A673 (cell line): Measurements from ENCODE around the gene HSPG2. TPM values are rescaled to one million over a fixed set of nuclear protein-coding genes. Genes with fewer than 3 reads are reported as not detected.

Source experiments
- BruUV-seq: library from RNA; stranded (reverse); fragments of 400-500 nt; replicated peaks from 2 replicates; lab custom pipeline; 2021; lab: Mats Ljungman, UMichigan
- CTCF ChIA-PET: fragments of 300-600 bp; sonication (Branson Sonifier 250); formaldehyde crosslinking; loops from one replicate; lab custom pipeline; 2022; ENCODE audit warnings: antibody characterized with exemption; lab: Charles Lee
- POLR2A ChIA-PET: fragments of 300-600 bp; sonication (Branson Sonifier 250); formaldehyde crosslinking; loops from one replicate; lab custom pipeline; 2022; ENCODE audit warnings: antibody characterized with exemption; ENCODE audit not compliant: low non-redundant PET; lab: Charles Lee
- DNase-seq: peaks from one replicate; pipeline ENCODE4 v3.0.0-alpha.2; 2015; ENCODE audit warnings: low spot score
- H3K27ac ChIP-seq: fragments of 200-600 bp; sonication (generic); 2 replicates; pipeline ENCODE4 v1.5.1; 2016; ENCODE audit warnings: mixed run types, low read depth, mild to moderate bottlenecking, mixed read lengths, antibody characterized with exemption, low read length; ENCODE audit not compliant: poor library complexity, severe bottlenecking
- H3K27me3 ChIP-seq: fragments of 200-600 bp; sonication (generic); replicated peaks from 2 replicates; pipeline ENCODE4 v1.6.1; 2017; ENCODE audit warnings: mixed run types, low read depth, mild to moderate bottlenecking, mixed read lengths, antibody characterized with exemption, low read length; ENCODE audit not compliant: insufficient read depth, poor library complexity
- H3K36me3 ChIP-seq: fragments of 200-600 bp; sonication (generic); 2 replicates; pipeline ENCODE4 v1.6.1; 2016; ENCODE audit warnings: mixed run types, mild to moderate bottlenecking, mixed read lengths, antibody characterized with exemption, low read length; ENCODE audit not compliant: insufficient read depth, poor library complexity, severe bottlenecking
- H3K4me1 ChIP-seq: fragments of 200-600 bp; sonication (generic); 2 replicates; pipeline ENCODE4 v1.6.1; 2017; ENCODE audit warnings: mixed run types, mild to moderate bottlenecking, mixed read lengths, antibody characterized with exemption, low read length; ENCODE audit not compliant: insufficient read depth, poor library complexity, severe bottlenecking
- H3K4me3 ChIP-seq: fragments of 200-600 bp; sonication (generic); 2 replicates; pipeline ENCODE4 v1.5.1; 2016; ENCODE audit warnings: low read depth, mixed run types, mild to moderate bottlenecking, mixed read lengths, low read length; ENCODE audit not compliant: poor library complexity, severe bottlenecking
- H3K9me3 ChIP-seq: fragments of 200-600 bp; sonication (generic); 2 replicates; pipeline ENCODE4 v1.6.1; 2016; ENCODE audit warnings: mixed run types, low read depth, mild to moderate bottlenecking, mixed read lengths, antibody characterized with exemption, low read length; ENCODE audit not compliant: poor library complexity, severe bottlenecking
- EZH2 ChIP-seq: fragments of 200-600 bp; sonication (generic); IDR thresholded peaks from 2 replicates; pipeline ENCODE4 v1.6.1; 2017; ENCODE audit warnings: borderline replicate concordance, low read depth, mild to moderate bottlenecking, mixed read lengths, antibody characterized with exemption, low read length; ENCODE audit not compliant: poor library complexity, severe bottlenecking
- intact Hi-C: fragments of 100-400 bp; cut with micrococcal nuclease; formaldehyde crosslinking; loops from one replicate; pipeline ENCODE4 v1.10.0; 2022; ENCODE audit not compliant: unreplicated experiment
- total RNA-seq: library from RNA; stranded (reverse); gene quantifications from 2 replicates; pipeline ENCODE4 v1.2.3, GENCODE V29; 2021
- TF ChIP-seq, protein P1 (sequence below): fragments of 300-800, 200-600 bp; sonication (generic); conservative IDR thresholded peaks from 2 replicates; pipeline ENCODE4 v1.5.1; 2017; ENCODE audit warnings: low read depth, mild to moderate bottlenecking, antibody characterized with exemption, low read length, moderate library complexity, mixed read lengths

HSPG2 gene
- total RNA-seq, 1 experiment from 2014 or later, result 10.4 TPM

DNA sequence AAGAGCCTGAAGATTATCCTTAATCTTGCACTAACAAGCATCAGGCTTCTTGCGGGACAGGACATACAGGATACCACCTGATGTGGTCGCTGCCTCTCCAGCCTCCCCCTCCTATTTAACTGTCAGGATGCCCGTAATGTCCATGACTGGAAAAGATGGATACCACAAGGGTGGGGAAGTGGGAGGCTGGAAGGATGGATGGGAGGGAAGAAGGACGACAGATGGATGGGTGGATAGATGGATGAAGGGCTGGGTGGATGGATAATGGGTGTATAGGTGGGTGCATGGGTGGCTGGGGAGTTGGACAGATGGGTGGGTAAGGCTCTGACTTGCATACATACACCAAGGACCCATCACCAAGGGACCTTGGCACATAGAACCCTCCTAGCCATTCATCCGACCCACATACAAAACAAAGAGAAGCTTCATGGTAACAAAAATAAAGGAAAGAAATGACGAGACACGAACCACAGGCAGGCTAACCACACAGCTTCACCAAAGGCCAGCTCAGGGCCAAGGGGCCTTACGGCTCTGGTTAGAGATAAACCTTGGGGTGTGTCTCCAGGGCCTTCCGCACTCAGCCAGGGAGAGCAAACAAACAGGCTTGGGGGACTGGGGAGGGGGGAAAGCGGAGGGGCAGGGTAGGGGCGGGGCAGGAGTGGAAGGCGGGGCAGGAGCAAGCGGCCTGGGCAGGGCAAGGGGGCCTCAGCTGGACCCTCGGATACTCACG lies 50.5 kb downstream of the HSPG2 start:
- DNase-seq, result no peak
- ChIA-PET CTCF (no interaction called here), POLR2A (no interaction called here)
- Histone ChIP-seq H3K9me3 (no peaks in the 10 kb centered on the region), H3K4me1 (no peaks in the 10 kb centered on the region), H3K4me3 (no peak overlapping the region), H3K27me3 (no peaks in the 10 kb centered on the region), H3K36me3 (no peaks in the 10 kb centered on the region), H3K27ac (no peak overlapping the region)
- intact Hi-C loops, result no loop called here
- BruUV-seq, result no TSS peak
- TF ChIP-seq, protein P1, sequence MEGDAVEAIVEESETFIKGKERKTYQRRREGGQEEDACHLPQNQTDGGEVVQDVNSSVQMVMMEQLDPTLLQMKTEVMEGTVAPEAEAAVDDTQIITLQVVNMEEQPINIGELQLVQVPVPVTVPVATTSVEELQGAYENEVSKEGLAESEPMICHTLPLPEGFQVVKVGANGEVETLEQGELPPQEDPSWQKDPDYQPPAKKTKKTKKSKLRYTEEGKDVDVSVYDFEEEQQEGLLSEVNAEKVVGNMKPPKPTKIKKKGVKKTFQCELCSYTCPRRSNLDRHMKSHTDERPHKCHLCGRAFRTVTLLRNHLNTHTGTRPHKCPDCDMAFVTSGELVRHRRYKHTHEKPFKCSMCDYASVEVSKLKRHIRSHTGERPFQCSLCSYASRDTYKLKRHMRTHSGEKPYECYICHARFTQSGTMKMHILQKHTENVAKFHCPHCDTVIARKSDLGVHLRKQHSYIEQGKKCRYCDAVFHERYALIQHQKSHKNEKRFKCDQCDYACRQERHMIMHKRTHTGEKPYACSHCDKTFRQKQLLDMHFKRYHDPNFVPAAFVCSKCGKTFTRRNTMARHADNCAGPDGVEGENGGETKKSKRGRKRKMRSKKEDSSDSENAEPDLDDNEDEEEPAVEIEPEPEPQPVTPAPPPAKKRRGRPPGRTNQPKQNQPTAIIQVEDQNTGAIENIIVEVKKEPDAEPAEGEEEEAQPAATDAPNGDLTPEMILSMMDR, result no peak
- no peak for TF ChIP-seq EZH2

DNA sequence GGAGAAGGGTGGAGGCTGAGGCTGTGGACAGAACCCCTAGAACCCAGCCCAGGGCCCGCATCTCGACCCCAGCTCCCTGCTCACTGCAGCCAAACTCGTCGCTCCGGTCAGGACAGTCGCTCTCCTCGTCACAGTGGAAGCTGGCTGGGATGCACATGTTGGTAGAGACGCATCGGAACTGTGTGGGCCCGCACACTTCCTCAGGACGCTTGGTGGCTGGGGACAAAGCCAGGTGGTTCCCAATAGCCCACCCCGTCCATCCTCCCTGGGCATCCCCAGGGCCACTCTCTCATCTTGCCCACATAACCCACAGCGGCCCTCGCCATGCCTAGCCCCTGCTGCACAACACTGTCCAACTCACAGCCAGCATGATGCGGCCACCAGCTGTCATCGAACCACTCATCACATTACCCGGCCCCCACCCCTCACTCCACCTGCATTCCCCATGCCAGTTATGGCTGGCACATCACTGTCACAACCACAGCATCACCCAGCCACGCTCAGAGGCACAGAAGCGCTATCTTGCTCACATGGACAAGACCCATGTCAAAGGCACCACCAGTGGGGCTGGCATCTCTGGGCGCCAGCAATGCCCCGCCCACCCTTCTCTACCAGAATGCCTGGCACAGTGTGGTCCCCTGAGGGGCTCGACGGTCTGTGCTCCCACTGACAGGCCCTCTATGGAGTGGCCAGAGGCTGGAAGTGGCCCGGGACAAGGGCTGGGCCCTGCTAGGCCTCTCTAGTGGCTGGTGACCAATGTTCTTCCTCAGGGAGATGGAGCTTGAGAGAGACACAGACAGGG lies 51.7 kb downstream of the HSPG2 start:
- POLR2A ChIA-PET, result no interaction called here
- Histone ChIP-seq H3K27ac (no peak overlapping the region), H3K9me3 (no peaks in the 10 kb centered on the region), H3K4me1 (no peaks in the 10 kb centered on the region), H3K36me3 (no peaks in the 10 kb centered on the region), H3K27me3 (no peaks in the 10 kb centered on the region), H3K4me3 (no peak overlapping the region)
- CTCF ChIA-PET, result no interaction called here
- TF ChIP-seq EZH2, result no peak
- TF ChIP-seq, protein P1, result no peak
- BruUV-seq, result no TSS peak
- intact Hi-C loops, result no loop called here
- DNase-seq, result no peak

DNA sequence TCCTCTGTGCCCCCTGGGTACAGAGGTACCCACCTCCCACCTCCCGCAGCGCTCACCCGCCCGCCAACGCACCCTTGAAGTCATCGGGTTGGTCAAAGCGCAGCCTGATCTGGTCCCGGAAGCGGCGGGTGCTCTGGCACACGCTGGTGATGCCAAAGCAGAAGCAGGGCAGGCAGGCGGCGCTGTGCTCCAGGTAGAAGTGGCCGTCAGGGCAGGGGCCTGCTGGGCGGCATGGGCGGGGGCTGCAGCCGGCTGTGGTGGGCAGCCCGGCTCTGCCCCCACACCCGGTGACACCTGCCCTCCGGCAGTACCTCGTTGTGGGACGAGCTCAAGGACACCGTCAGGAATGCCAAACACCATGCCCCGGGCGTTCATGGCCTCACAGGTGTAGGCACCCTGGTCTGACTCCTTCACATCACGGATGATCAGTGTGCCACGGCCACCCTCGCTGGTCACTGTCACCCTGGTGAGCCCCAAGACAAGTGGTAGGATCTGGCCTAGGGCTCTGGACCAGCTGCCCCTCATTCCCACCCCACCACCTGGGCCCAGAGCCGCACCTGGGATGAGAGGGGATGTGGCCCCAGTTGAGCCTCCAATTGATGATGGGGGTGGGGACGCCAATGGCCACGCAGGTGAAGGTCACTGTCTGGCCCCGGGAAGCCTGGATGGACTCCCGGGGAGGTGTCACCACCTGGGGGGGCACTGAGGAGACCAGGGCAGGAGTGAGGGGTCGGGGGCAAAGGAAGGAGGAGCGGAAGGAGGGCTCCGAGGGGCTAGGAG lies 52.5 kb downstream of the HSPG2 start:
- DNase-seq, result no peak
- ChIA-PET POLR2A (no interaction called here), CTCF (no interaction called here)
- intact Hi-C loops, result no loop called here
- no peak overlapping the region for H3K4me3 ChIP-seq
- no peaks in the 10 kb centered on the region for H3K27me3 ChIP-seq
- no peaks in the 10 kb centered on the region for H3K9me3 ChIP-seq
- no peak overlapping the region for H3K27ac ChIP-seq
- H3K4me1 ChIP-seq, result no peaks in the 10 kb centered on the region
- no TSS peak for BruUV-seq
- no peaks in the 10 kb centered on the region for H3K36me3 ChIP-seq
- TF ChIP-seq, protein P1, result no peak
- no peak for TF ChIP-seq EZH2
